ENCODE measurements around the gene MED16.
"Not testable (repeated sequence)": the region's sequence is repeated elsewhere in the genome, so short reads cannot be mapped to it uniquely, and the experiment has no call there.

The MED16 gene

GRCh38 chr19:843180-843835 lies 49.7 kb downstream of the MED16 start:
- Histone ChIP-seq H3K79me1 (ENCODE audit: low read length) (no peaks in the 10 kb centered on the region), H2BK120ac (ENCODE audit: insufficient read depth, low read length, poor library complexity) (no peak overlapping the region), H3K14ac (ENCODE audit: low read length) (no peak overlapping the region), H2BK5ac (ENCODE audit: low read depth, low read length, poor library complexity) (no peak overlapping the region), H2AFZ (ENCODE audit: insufficient read depth, low read length, poor library complexity) (no peak overlapping the region), H2BK12ac (ENCODE audit: low read length) (no peak overlapping the region), H3K4ac (ENCODE audit: low read depth, low read length) (no peak overlapping the region), H2AK5ac (ENCODE audit: low read length) (no peak overlapping the region), H3K27ac (ENCODE audit: low read depth, low read length) (no peak overlapping the region), H3K4me2 (ENCODE audit: low read length) (no peak overlapping the region), H3K79me2 (ENCODE audit: control insufficient read depth, insufficient read depth, low read length, poor library complexity) (no peaks in the 10 kb centered on the region), H3K18ac (ENCODE audit: low read length) (no peak overlapping the region), H3K4me3 (ENCODE audit: low read depth, low read length) (no peak overlapping the region), H4K12ac (ENCODE audit: low read depth, low read length) (no peak overlapping the region), H3K27me3 (ENCODE audit: insufficient read depth, low read length) (peaks cover 18% of the 10 kb centered on the region), H4K91ac (ENCODE audit: low read depth, low read length) (no peak overlapping the region), H3K9me3 (ENCODE audit: insufficient read depth, low read depth, low read length) (peaks cover 6% of the 10 kb centered on the region), H3K36me3 (ENCODE audit: control insufficient read depth in 1 of 2, insufficient read depth in 2 of 2, low read length in 2 of 2) (no peaks in the 10 kb centered on the region), H3K4me1 (ENCODE audit: control insufficient read depth in 1 of 2, insufficient read depth in 2 of 2, low read length in 2 of 2) (peaks cover 2 to 4% of the 10 kb centered on the region in 2 experiments), H3K23ac (ENCODE audit: low read length) (no peak overlapping the region), H4K8ac (ENCODE audit: low read depth, low read length) (no peak overlapping the region), H3K9ac (ENCODE audit: low read length) (no peak overlapping the region)
- WGBS (ENCODE audit: extremely low coverage, insufficient coverage, insufficient read length) = no CpG with 5 or more reads among the region's 46 CpGs
- no peak for DNase-seq

- H2AFZ ChIP-seq (ENCODE audit: insufficient read depth, low read length, poor library complexity); H2BK120ac ChIP-seq (ENCODE audit: insufficient read depth, low read length, poor library complexity); H4K12ac ChIP-seq (ENCODE audit: low read depth, low read length); H3K36me3 ChIP-seq (ENCODE audit: control insufficient read depth in 1 of 2, insufficient read depth in 2 of 2, low read length in 2 of 2); H4K8ac ChIP-seq (ENCODE audit: low read depth, low read length); H3K18ac ChIP-seq (ENCODE audit: low read length); H4K91ac ChIP-seq (ENCODE audit: low read depth, low read length); H3K9me3 ChIP-seq (ENCODE audit: insufficient read depth, low read depth, low read length); H2BK12ac ChIP-seq (ENCODE audit: low read length); H3K4me1 ChIP-seq (ENCODE audit: control insufficient read depth in 1 of 2, insufficient read depth in 2 of 2, low read length in 2 of 2); H3K23ac ChIP-seq (ENCODE audit: low read length); H3K27ac ChIP-seq (ENCODE audit: low read depth, low read length); H3K14ac ChIP-seq (ENCODE audit: low read length); H3K9ac ChIP-seq (ENCODE audit: low read length); H2AK5ac ChIP-seq (ENCODE audit: low read length); H3K79me2 ChIP-seq (ENCODE audit: control insufficient read depth, insufficient read depth, low read length, poor library complexity); H2BK5ac ChIP-seq (ENCODE audit: low read depth, low read length, poor library complexity); H3K4me3 ChIP-seq (ENCODE audit: low read depth, low read length); DNase-seq; H3K4ac ChIP-seq (ENCODE audit: low read depth, low read length); H3K4me2 ChIP-seq (ENCODE audit: low read length); H3K79me1 ChIP-seq (ENCODE audit: low read length): not testable (repeated sequence)
- no CpG with 5 or more reads among the region's 7 CpGs for WGBS (ENCODE audit: extremely low coverage, insufficient coverage, insufficient read length)
- H3K27me3 ChIP-seq (ENCODE audit: insufficient read depth, low read length) = peaks cover 18% of the 10 kb centered on the region
Observed at GRCh38 chr19:842802-843179, 50.2 kb downstream of the MED16 start.

- Histone ChIP-seq H3K4me3 (ENCODE audit: low read depth, low read length) (no peak within 1 kb of the TSS), H4K8ac (ENCODE audit: low read depth, low read length) (no peak within 1 kb of the TSS), H2AK5ac (ENCODE audit: low read length) (no peak within 1 kb of the TSS), H2BK120ac (ENCODE audit: insufficient read depth, low read length, poor library complexity) (no peak within 1 kb of the TSS), H3K4ac (ENCODE audit: low read depth, low read length) (no peak within 1 kb of the TSS), H3K14ac (ENCODE audit: low read length) (no peak within 1 kb of the TSS), H3K27me3 (ENCODE audit: insufficient read depth, low read length) (peaks cover 18% of the 10 kb centered on the region), H3K27ac (ENCODE audit: low read depth, low read length) (no peak within 1 kb of the TSS), H2BK12ac (ENCODE audit: low read length) (no peak within 1 kb of the TSS), H4K91ac (ENCODE audit: low read depth, low read length) (no peak within 1 kb of the TSS), H3K4me1 (ENCODE audit: control insufficient read depth in 1 of 2, insufficient read depth in 2 of 2, low read length in 2 of 2) (peaks cover 2 to 4% of the 10 kb centered on the region in 2 experiments), H3K23ac (ENCODE audit: low read length) (no peak within 1 kb of the TSS), H2BK5ac (ENCODE audit: low read depth, low read length, poor library complexity) (no peak within 1 kb of the TSS), H3K9me3 (ENCODE audit: insufficient read depth, low read depth, low read length) (peaks cover 5% of the 10 kb centered on the region), H2AFZ (ENCODE audit: insufficient read depth, low read length, poor library complexity) (no peak within 1 kb of the TSS), H3K18ac (ENCODE audit: low read length) (no peak within 1 kb of the TSS), H3K4me2 (ENCODE audit: low read length) (no peak within 1 kb of the TSS), H3K36me3 (ENCODE audit: control insufficient read depth in 1 of 2, insufficient read depth in 2 of 2, low read length in 2 of 2) (no peaks in the 10 kb centered on the region), H4K12ac (ENCODE audit: low read depth, low read length) (no peak within 1 kb of the TSS), H3K79me2 (ENCODE audit: control insufficient read depth, insufficient read depth, low read length, poor library complexity) (no peaks in the 10 kb centered on the region), H3K9ac (ENCODE audit: low read length) (no peak within 1 kb of the TSS), H3K79me1 (ENCODE audit: low read length) (no peaks in the 10 kb centered on the region)
- DNase-seq = no peak
- no CpG with 5 or more reads among the region's 24 CpGs for WGBS (ENCODE audit: extremely low coverage, insufficient coverage, insufficient read length)
Observed at GRCh38 chr19:840519-841206, 52.3 kb downstream of the MED16 start, which contains the start of gene PRTN3. Gene PRTN3 (plus strand): TSS chr19:840999. CDS start chr19:841009, 10 bp downstream.

GRCh38 chr19:835210-835810 lies 57.7 kb downstream of the MED16 start:
- Histone ChIP-seq H2BK120ac (ENCODE audit: insufficient read depth, low read length, poor library complexity) (no peak overlapping the region), H3K4me1 (ENCODE audit: control insufficient read depth in 1 of 2, insufficient read depth in 2 of 2, low read length in 2 of 2) (no peaks in the 10 kb centered on the region), H3K4me3 (ENCODE audit: low read depth, low read length) (no peak overlapping the region), H3K9me3 (ENCODE audit: insufficient read depth, low read depth, low read length) (no peaks in the 10 kb centered on the region), H4K8ac (ENCODE audit: low read depth, low read length) (no peak overlapping the region), H3K4ac (ENCODE audit: low read depth, low read length) (no peak overlapping the region), H3K27me3 (ENCODE audit: insufficient read depth, low read length) (no peaks in the 10 kb centered on the region), H3K23ac (ENCODE audit: low read length) (no peak overlapping the region), H3K27ac (ENCODE audit: low read depth, low read length) (no peak overlapping the region), H4K91ac (ENCODE audit: low read depth, low read length) (no peak overlapping the region), H3K4me2 (ENCODE audit: low read length) (no peak overlapping the region), H3K18ac (ENCODE audit: low read length) (no peak overlapping the region), H4K12ac (ENCODE audit: low read depth, low read length) (no peak overlapping the region), H2BK5ac (ENCODE audit: low read depth, low read length, poor library complexity) (no peak overlapping the region), H3K79me2 (ENCODE audit: control insufficient read depth, insufficient read depth, low read length, poor library complexity) (no peaks in the 10 kb centered on the region), H2BK12ac (ENCODE audit: low read length) (no peak overlapping the region), H3K14ac (ENCODE audit: low read length) (no peak overlapping the region), H3K36me3 (ENCODE audit: control insufficient read depth in 1 of 2, insufficient read depth in 2 of 2, low read length in 2 of 2) (no peaks in the 10 kb centered on the region), H3K79me1 (ENCODE audit: low read length) (no peaks in the 10 kb centered on the region), H3K9ac (ENCODE audit: low read length) (no peak overlapping the region), H2AFZ (ENCODE audit: insufficient read depth, low read length, poor library complexity) (no peak overlapping the region), H2AK5ac (ENCODE audit: low read length) (no peak overlapping the region)
- no peak for DNase-seq
- WGBS (ENCODE audit: extremely low coverage, insufficient coverage, insufficient read length) = no CpG with 5 or more reads among the region's 36 CpGs
